ENCODE measurements around the gene LRRC43. TPM values are rescaled to one million over a fixed set of nuclear protein-coding genes. Genes with fewer than 3 reads are reported as not detected.

LRRC43 gene
- total RNA-seq, 1 experiment from 2014 or later: 0.46 TPM

DNA sequence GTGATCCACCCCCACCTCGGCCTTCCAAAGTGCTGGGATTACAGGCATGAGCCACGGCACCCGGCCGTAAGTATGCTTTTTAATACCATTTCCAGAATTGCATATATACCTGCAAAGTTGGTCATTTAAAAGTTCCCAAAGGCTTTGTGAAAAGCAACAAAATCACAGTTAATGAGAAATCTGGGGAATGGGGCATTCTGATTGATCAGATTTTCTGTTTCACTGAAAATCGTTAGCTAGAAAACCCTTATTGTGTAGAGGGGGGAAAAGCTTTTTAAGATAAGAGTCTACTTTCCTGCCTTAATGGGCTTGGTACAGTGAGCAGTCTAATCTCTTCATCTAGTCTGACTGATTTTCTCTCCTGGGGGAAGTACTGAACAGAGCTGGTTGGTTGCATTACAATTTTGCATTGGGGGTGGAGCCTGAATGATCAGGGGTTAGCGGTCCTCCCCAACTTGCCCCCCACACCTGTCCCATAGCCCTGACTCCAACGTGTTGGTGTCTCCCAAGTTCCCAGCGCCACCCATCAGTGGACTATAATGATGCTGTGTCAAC is 32.7 kb upstream of the LRRC43 start:
- no peaks in the 10 kb centered on the region for H3K23me2 ChIP-seq (ENCODE audit: insufficient read length, low read depth, low read length, poor library complexity, severe bottlenecking)
- no peaks in the 10 kb centered on the region for H3K36me3 Mint-ChIP-seq (ENCODE audit: insufficient read depth in 1 of 3, low read depth in 3 of 3)
- H3K4me1 ChIP-seq (ENCODE audit: insufficient read depth, low read length): no peaks in the 10 kb centered on the region
- H2BK120ac ChIP-seq (ENCODE audit: low read depth, low read length, poor library complexity, severe bottlenecking): no peak overlapping the region
- H3K27me3 Mint-ChIP-seq (ENCODE audit: low read depth): no peaks in the 10 kb centered on the region
- DNase-seq: no peak
- no peak overlapping the region for H3K23ac ChIP-seq (ENCODE audit: insufficient read length, low read depth, low read length)
- no peak overlapping the region for H3K18ac ChIP-seq (ENCODE audit: insufficient read length, low read depth, low read length)
- no peaks in the 10 kb centered on the region for H3K79me2 ChIP-seq (ENCODE audit: insufficient read depth, low read length)
- no peak overlapping the region for H2AFZ ChIP-seq (ENCODE audit: low read length)
- no peak overlapping the region for H4K91ac ChIP-seq (ENCODE audit: insufficient read length, low read depth, low read length)
- H3K4ac ChIP-seq (ENCODE audit: low read depth, low read length): no peak overlapping the region
- H4K8ac ChIP-seq (replicated peaks; ENCODE audit: insufficient read length, low read depth, low read length): no peak overlapping the region
- H3K4me1 Mint-ChIP-seq: peaks cover 6% of the 10 kb centered on the region in 2 experiments
- no peak overlapping the region for H2AK5ac ChIP-seq (ENCODE audit: insufficient read length, low read length)
- no peaks in the 10 kb centered on the region for H3K9me3 ChIP-seq (ENCODE audit: control insufficient read depth, low read depth, low read length)
- no peak overlapping the region for H3K4me2 ChIP-seq (ENCODE audit: insufficient read depth, insufficient read length, low read length)
- H3K14ac ChIP-seq (ENCODE audit: insufficient read depth, low read length): no peak overlapping the region
- no peak overlapping the region for H4K5ac ChIP-seq (ENCODE audit: insufficient read length, low read depth, low read length)
- H3K9ac ChIP-seq (ENCODE audit: extremely low read depth, insufficient read length, low read length): no peak overlapping the region
- no peak overlapping the region for H3K4me3 Mint-ChIP-seq
- H3K27me3 ChIP-seq (ENCODE audit: insufficient read depth, low read length): no peaks in the 10 kb centered on the region
- H3K27ac Mint-ChIP-seq: peak overlapping the region in 1 of 3 experiments; percentile 27; a peak in 1 of 7 replicates
- no peaks in the 10 kb centered on the region for H3K79me1 ChIP-seq (ENCODE audit: insufficient read depth, low read depth, low read length, poor library complexity, severe bottlenecking)
- no peak overlapping the region for H3K56ac ChIP-seq (ENCODE audit: insufficient read length, low read depth, low read length)
- no peak overlapping the region for H3T11ph ChIP-seq (ENCODE audit: low read length)
- no peak overlapping the region for H2BK5ac ChIP-seq (ENCODE audit: insufficient read length, low read length)
- H2BK20ac ChIP-seq (ENCODE audit: low read depth, low read length, poor library complexity, severe bottlenecking): no peak overlapping the region
- H2BK12ac ChIP-seq (ENCODE audit: insufficient read length, low read depth, low read length): no peak overlapping the region
- WGBS (ENCODE audit: extremely low coverage, insufficient read length, low lambda C conversion rate): no CpG with 5 or more reads among the region's 8 CpGs
- no peak for TF ChIP-seq CTCF (conservative IDR thresholded peaks at IDR 0.05)
- no peaks in the 10 kb centered on the region; a peak in 1 of 5 replicates for H3K9me3 Mint-ChIP-seq
- no peak overlapping the region for H2BK15ac ChIP-seq (ENCODE audit: low read depth, low read length)
- no peak overlapping the region for H3K27ac ChIP-seq (ENCODE audit: insufficient read length, low read depth, low read length)
- no peaks in the 10 kb centered on the region for H4K20me1 ChIP-seq (ENCODE audit: control insufficient read depth, insufficient read depth, insufficient read length)
